K562 (cell line): ENCODE results near the gene AIFM3. TPM values are rescaled to one million over a fixed set of nuclear protein-coding genes. Genes with fewer than 3 reads are reported as not detected.

Experiments used
- BDP1 ChIP-seq: IDR thresholded peaks from 3 replicates; pipeline ENCODE4 v1.6.1; 2011; ENCODE audit not compliant: insufficient read length, insufficient read depth
- BHLHE40 ChIP-seq: IDR thresholded peaks from 2 replicates; pipeline ENCODE4 v1.6.1; 2011; ENCODE audit warnings: low read length, improper control_type of control experiment
- CHD4 ChIP-seq: fragments of 200-600 bp; sonication (generic); IDR thresholded peaks from 3 replicates; pipeline ENCODE4 v1.6.1; 2012; ENCODE audit warnings: low read depth, mild to moderate bottlenecking, mixed read lengths, low read length, inconsistent platforms; ENCODE audit not compliant: insufficient read depth, insufficient replicate concordance, poor library complexity, severe bottlenecking
- E2F5 ChIP-seq: sonication (generic); formaldehyde crosslinking; IDR thresholded peaks from 2 replicates; pipeline ENCODE4 v1.8.0; 2022; ENCODE audit warnings: mild to moderate bottlenecking, missing genetic modification reagents
- E2F6 ChIP-seq, 2 experiments: IDR thresholded peaks; 2 replicates each; pipeline ENCODE4 v1.6.1; 2011; ENCODE audit warnings: borderline replicate concordance in 1 of 2, control low read depth in 1 of 2, low read depth in 1 of 2, low read length in 1 of 2, mild to moderate bottlenecking in 1 of 2, mixed read lengths in 1 of 2, moderate library complexity in 1 of 2; ENCODE audit not compliant: insufficient read depth in 1 of 2, insufficient read length in 1 of 2, poor library complexity in 1 of 2, severe bottlenecking in 1 of 2; ENCODE audit errors: extremely low read depth in 1 of 2
- EWSR1 ChIP-seq: fragments of 450-650 bp; IDR thresholded peaks from 2 replicates; pipeline ENCODE4 v1.6.1; 2018; ENCODE audit warnings: borderline replicate concordance, mild to moderate bottlenecking, low read depth, moderate library complexity; ENCODE audit not compliant: partially characterized antibody
- HDAC6 ChIP-seq: IDR thresholded peaks from 2 replicates; pipeline ENCODE4 v1.6.1; 2012; ENCODE audit warnings: low read depth, mild to moderate bottlenecking, control low read depth, inconsistent platforms, low read length, moderate library complexity
- HIVEP1 ChIP-seq: fragments of 250-450 bp; sonication (Bioruptor Pico); IDR thresholded peaks from 2 replicates; pipeline ENCODE4 v1.4.0; 2020; ENCODE audit warnings: mild to moderate bottlenecking
- MAX ChIP-seq: sonication (generic); formaldehyde crosslinking; IDR thresholded peaks from 2 replicates; pipeline ENCODE4 v1.9.0; 2022; ENCODE audit warnings: mild to moderate bottlenecking, missing genetic modification reagents
- MECOM ChIP-seq: fragments of 250-450 bp; sonication (Bioruptor Pico); IDR thresholded peaks from 2 replicates; pipeline ENCODE4 v1.8.0; 2022; ENCODE audit warnings: inconsistent platforms
- MLX ChIP-seq, 2 experiments: fragments of 450-650 bp in 1 of 2; sonication (generic) in 1 of 2; formaldehyde crosslinking; conservative IDR thresholded peaks; 2 replicates each; pipeline versions ENCODE4 v1.4.0 to v1.8.1; 2020 to 2022; ENCODE audit warnings: mild to moderate bottlenecking in 1 of 2, missing genetic modification reagents in 1 of 2
- MTF1 ChIP-seq: fragments of 250-450 bp; sonication (Bioruptor Pico); IDR thresholded peaks from 2 replicates; pipeline ENCODE4 v1.9.0; 2021; ENCODE audit warnings: moderate library complexity, mild to moderate bottlenecking, inconsistent platforms, borderline replicate concordance
- MYNN ChIP-seq, 2 experiments: sonication (generic); formaldehyde crosslinking in 1 of 2; IDR thresholded peaks; 2 replicates each; pipeline versions ENCODE4 v1.5.0 to v1.6.1; 2016 to 2020; ENCODE audit warnings: antibody characterized with exemption in 1 of 2, missing genetic modification reagents in 1 of 2
- NCOA1 ChIP-seq: fragments of 450-650 bp; IDR thresholded peaks from 2 replicates; pipeline ENCODE4 v1.6.1; 2016; ENCODE audit warnings: low read depth
- PURB ChIP-seq: sonication (generic); formaldehyde crosslinking; IDR thresholded peaks from 2 replicates; pipeline ENCODE4 v1.9.0; 2021; ENCODE audit warnings: low read depth, mild to moderate bottlenecking, missing genetic modification reagents
- SAFB2 ChIP-seq: fragments of 200-400 bp; formaldehyde crosslinking; IDR thresholded peaks from 2 replicates; pipeline ENCODE4 v1.6.1; 2018; ENCODE audit warnings: borderline replicate concordance, low read length, low read depth, moderate library complexity; ENCODE audit not compliant: severe bottlenecking
- SMAD3 ChIP-seq: fragments of 450-650 bp; formaldehyde crosslinking; conservative IDR thresholded peaks from 2 replicates; pipeline ENCODE4 v1.4.0; 2020; ENCODE audit warnings: mild to moderate bottlenecking
- SNAPC5 ChIP-seq: fragments of 250-450 bp; sonication (Bioruptor Pico); IDR thresholded peaks from 2 replicates; pipeline ENCODE4 v1.8.0; 2021; ENCODE audit warnings: moderate library complexity, mild to moderate bottlenecking, inconsistent platforms
- SP1 ChIP-seq: sonication (generic); formaldehyde crosslinking; IDR thresholded peaks from 2 replicates; pipeline ENCODE4 v1.8.1; 2022; ENCODE audit warnings: mild to moderate bottlenecking, missing genetic modification reagents
- SP2 ChIP-seq: IDR thresholded peaks from 2 replicates; pipeline ENCODE4 v1.6.1; 2011; ENCODE audit warnings: mild to moderate bottlenecking, low read depth, low read length, moderate library complexity; ENCODE audit not compliant: poor library complexity, severe bottlenecking; ENCODE audit errors: extremely low read depth
- XRCC3 ChIP-seq: fragments of 450-650 bp; IDR thresholded peaks from 2 replicates; pipeline ENCODE4 v1.6.1; 2017; ENCODE audit warnings: mild to moderate bottlenecking, moderate library complexity
- ZNF165 ChIP-seq: fragments of 250-450 bp; sonication (Bioruptor Pico); IDR thresholded peaks from 2 replicates; pipeline ENCODE4 v1.4.0; 2020; ENCODE audit warnings: borderline replicate concordance
- ZNF239 ChIP-seq: fragments of 250-450 bp; sonication (Bioruptor Pico); IDR thresholded peaks from 2 replicates; pipeline ENCODE4 v1.4.0; 2020; ENCODE audit warnings: mild to moderate bottlenecking
- ZNF561 ChIP-seq: fragments of 450-650 bp; formaldehyde crosslinking; conservative IDR thresholded peaks from 2 replicates; pipeline ENCODE4 v1.4.0; 2020; ENCODE audit warnings: mild to moderate bottlenecking, moderate library complexity
- ZSCAN29 ChIP-seq: fragments of 450-650 bp; IDR thresholded peaks from 2 replicates; pipeline ENCODE4 v1.6.1; 2017
- polyA plus RNA-seq, 8 experiments: library from polyadenylated mRNA; depleted of rRNA in 4 of 8; stranded (reverse) in 5 of 8; unstranded in 3 of 8; fragments of >200 nt; fragmentation: Nextera tagmentation in 2 of 8; fragmentation: Illumina TruSeq in 1 of 8; extraction: Ambion mirVana in 2 of 8; extraction: Trizol in 1 of 8; gene quantifications; 2 replicates each; pipeline versions ENCODE4 v1.2.1 to v1.2.3, GENCODE V29; 2011 to 2014; ENCODE audit warnings: inconsistent platforms in 1 of 8, missing spikeins in 1 of 8
- total RNA-seq, 7 experiments: library from RNA; depleted of rRNA in 6 of 7; stranded (reverse); fragments of >200 nt in 6 of 7; fragmentation: Illumina TruSeq in 2 of 7; extraction: Trizol in 2 of 7; gene quantifications; 2 replicates each; pipeline versions ENCODE4 v1.2.1 to v1.2.3, GENCODE V29; 2011 to 2021; ENCODE audit warnings: low replicate concordance in 1 of 7

AIFM3 gene
- total and polyA plus RNA-seq, 9 of the 15 experiments (the other 6 are each of a cell fraction or from before 2014, with no cell fraction given) = 0.03 to 0.20 (median 0.07) TPM; not detected in 1

- 0 out of 2 replicates have a peak, but pooled peaks have one; percentile 57 for TF ChIP-seq HIVEP1 (CRISPR knock-in tag)
- 0 out of 2 replicates have a peak, but pooled peaks have one; percentile 31 for TF ChIP-seq BHLHE40
- no peak for TF ChIP-seq MYNN (IDR thresholded peaks at IDR 0.05)
- TF ChIP-seq MYNN (CRISPR knock-in tag; IDR thresholded peaks at IDR 0.05) = no peak
- TF ChIP-seq SAFB2 = no peak
- TF ChIP-seq CHD4 = peak; percentile 19
- TF ChIP-seq SP2 = no peak
- TF ChIP-seq XRCC3 = no peak
- TF ChIP-seq MLX (CRISPR knock-in tag; conservative IDR thresholded peaks at IDR 0.05) = peak; percentile 11 to 29; a peak in 1 of 4 replicates
- TF ChIP-seq ZNF165 (CRISPR knock-in tag) = peak; percentile 59; the same call in 1 of the 2 replicates
- TF ChIP-seq MAX = no peak
- TF ChIP-seq SMAD3 (CRISPR knock-in tag) = 0 out of 2 replicates have a peak, but pooled peaks have one; percentile 43
- no peak for TF ChIP-seq EWSR1
- no peak for TF ChIP-seq BDP1
- no peak for TF ChIP-seq E2F5
- no peak for TF ChIP-seq SNAPC5 (CRISPR knock-in tag)
- TF ChIP-seq ZSCAN29 = no peak
- no peak for TF ChIP-seq ZNF239 (CRISPR knock-in tag)
- peak; percentile 64; the same call in 1 of the 2 replicates for TF ChIP-seq ZNF561
- TF ChIP-seq MECOM = no peak
- no peak for TF ChIP-seq SP1 (CRISPR knock-in tag)
- TF ChIP-seq E2F6 (IDR thresholded peaks at IDR 0.05; ENCODE audit: borderline replicate concordance in 1 of 2, extremely low read depth in 1 of 2, insufficient read depth in 1 of 2, insufficient read length in 1 of 2, low read depth in 1 of 2, low read length in 1 of 2, poor library complexity in 1 of 2, severe bottlenecking in 1 of 2) = no peak
- TF ChIP-seq HDAC6 = no peak
- TF ChIP-seq MTF1 (CRISPR knock-in tag) = peak; percentile 10; the same call in 1 of the 2 replicates
- no peak for TF ChIP-seq NCOA1
- no peak for TF ChIP-seq PURB (CRISPR knock-in tag)
Observed at GRCh38 chr22:20980938-20981722, 14.1 kb downstream of the AIFM3 start (continued).
